ENCODE data around the gene HMGXB3.

HMGXB3 gene

DNA sequence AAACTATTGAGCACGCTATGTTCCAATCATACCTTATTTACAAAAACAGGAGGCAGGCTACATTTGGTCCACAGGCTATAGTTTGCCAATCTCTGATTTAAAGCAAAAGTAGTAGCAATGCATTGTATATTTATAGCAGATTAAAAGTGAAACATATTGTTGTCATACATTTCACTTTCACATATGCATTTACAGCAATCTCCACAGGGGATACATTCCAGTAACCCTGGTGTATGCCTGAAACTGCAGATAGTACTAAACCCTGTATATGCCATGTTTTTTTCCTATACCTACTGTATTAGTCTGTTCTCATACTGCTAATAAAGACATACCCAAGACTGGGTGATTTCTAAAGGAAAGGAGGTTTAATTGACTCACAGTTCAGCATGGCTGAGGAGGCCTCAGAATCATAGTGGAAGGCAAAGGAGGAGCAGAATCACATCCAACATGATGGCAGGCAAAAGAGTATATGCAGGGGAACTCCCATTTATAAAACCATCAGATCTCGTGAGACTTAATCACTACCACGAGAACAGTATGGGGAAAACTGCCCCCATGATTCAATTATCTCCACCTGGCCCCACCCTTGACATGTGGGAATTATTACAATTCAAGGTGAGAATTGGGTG lies 91.7 kb downstream of the HMGXB3 start:
- no peak for DNase-seq

- DNase-seq = no peak
Measured at GRCh38 chr5:150097152-150097551, 96.6 kb downstream of the HMGXB3 start.

DNA sequence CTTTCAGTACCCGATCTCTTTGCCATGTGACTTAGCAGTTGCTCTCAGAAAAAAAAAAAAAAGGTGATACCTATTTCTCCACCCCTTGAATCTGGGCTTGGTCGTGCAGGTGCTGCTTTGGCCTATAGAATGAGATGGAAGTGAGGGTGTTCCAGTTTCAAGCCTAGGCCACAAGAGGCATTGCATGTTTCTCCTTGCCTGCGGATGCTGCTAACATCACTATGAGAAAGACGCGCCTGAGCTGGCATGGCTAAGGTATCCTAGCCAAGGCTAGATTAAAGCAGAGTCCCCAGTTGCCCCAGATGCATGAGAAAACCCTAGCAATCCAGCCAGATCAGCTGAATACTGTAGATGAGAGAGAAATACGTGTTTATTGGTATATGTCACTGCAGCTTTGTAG lies 100.5 kb downstream of the HMGXB3 start:
- no peak for DNase-seq

All from NCI-H1436 treated with DMSO at 0.1 percent for 48 hours (cell line).